HL-60 (cell line): ENCODE measurements around the gene LIN7A.

Experiments
- GABPA ChIP-seq: IDR thresholded peaks from 2 replicates; pipeline ENCODE4 v1.6.1; 2012; ENCODE audit warnings: low read depth
- TF ChIP-seq, protein P1 (sequence below): IDR thresholded peaks from one replicate; pipeline ENCODE4 v1.5.1; 2011; ENCODE audit warnings: low read length, control low read depth, inconsistent platforms; ENCODE audit not compliant: insufficient read depth

DNA sequence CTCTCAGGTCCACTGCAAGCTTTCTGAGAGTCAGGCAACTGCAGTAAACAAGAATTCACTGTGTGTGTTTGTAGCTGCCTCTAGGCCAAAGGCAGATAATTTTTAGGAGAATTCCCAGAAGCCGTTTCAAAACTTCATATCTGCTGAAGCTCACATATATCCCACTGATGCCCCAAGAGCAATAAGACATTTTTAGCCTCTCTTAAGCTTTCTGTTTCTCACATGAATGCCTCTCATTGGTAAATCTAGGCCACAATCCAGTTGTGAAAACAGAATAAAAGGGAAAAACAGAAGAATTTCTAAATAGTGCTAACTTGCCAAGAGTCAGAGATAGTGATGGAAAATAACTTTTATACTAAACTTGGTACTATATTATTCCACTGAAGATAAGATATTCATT is 48.5 kb upstream of the LIN7A start:
- TF ChIP-seq, protein P1, sequence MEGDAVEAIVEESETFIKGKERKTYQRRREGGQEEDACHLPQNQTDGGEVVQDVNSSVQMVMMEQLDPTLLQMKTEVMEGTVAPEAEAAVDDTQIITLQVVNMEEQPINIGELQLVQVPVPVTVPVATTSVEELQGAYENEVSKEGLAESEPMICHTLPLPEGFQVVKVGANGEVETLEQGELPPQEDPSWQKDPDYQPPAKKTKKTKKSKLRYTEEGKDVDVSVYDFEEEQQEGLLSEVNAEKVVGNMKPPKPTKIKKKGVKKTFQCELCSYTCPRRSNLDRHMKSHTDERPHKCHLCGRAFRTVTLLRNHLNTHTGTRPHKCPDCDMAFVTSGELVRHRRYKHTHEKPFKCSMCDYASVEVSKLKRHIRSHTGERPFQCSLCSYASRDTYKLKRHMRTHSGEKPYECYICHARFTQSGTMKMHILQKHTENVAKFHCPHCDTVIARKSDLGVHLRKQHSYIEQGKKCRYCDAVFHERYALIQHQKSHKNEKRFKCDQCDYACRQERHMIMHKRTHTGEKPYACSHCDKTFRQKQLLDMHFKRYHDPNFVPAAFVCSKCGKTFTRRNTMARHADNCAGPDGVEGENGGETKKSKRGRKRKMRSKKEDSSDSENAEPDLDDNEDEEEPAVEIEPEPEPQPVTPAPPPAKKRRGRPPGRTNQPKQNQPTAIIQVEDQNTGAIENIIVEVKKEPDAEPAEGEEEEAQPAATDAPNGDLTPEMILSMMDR = no peak
- TF ChIP-seq GABPA = no peak
